NCI-H1436 (cell line): Measurements from ENCODE around the gene STIM1.
"Not testable (repeated sequence)": the region's sequence is repeated elsewhere in the genome, so short reads cannot be mapped to it uniquely, and the experiment has no call there.

ENCODE experiments used
- DNase-seq: peaks from one replicate; lab custom pipeline; 2025; lab: John Stamatoyannopoulos, UW

Gene STIM1

DNA sequence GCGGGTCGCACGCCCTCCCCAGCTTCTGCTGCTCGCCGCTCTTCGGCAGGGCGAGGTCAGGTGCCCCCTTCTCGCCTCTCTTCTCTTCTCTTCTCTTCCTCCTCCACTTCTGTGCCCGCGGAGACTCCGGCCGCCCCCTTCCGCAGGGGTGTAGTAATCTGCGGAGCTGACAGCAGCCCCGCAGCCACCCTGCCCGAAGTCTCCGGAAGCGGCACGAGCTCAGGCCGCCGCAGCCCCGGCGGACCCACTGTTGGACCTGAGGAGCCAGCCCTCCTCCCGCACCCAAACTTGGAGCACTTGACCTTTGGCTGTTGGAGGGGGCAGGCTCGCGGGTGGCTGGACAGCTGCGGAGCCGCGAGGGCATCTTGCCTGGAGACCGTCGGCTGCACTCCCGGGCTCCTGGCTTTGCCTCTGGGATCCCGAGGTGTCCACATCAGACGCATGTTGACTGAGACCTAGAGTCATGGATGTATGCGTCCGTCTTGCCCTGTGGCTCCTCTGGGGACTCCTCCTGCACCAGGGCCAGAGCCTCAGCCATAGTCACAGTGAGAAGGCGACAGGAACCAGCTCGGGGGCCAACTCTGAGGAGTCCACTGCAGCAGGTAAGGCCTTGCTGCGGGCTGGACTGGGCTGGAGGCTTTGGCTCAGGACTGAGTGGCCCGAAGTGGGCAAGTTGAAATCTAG, 486 bp downstream of the STIM1 start:
- DNase-seq = no peak

- no peak for DNase-seq
Measured at GRCh38 chr11:3856856-3857553, 1.5 kb downstream of the STIM1 start.

DNA sequence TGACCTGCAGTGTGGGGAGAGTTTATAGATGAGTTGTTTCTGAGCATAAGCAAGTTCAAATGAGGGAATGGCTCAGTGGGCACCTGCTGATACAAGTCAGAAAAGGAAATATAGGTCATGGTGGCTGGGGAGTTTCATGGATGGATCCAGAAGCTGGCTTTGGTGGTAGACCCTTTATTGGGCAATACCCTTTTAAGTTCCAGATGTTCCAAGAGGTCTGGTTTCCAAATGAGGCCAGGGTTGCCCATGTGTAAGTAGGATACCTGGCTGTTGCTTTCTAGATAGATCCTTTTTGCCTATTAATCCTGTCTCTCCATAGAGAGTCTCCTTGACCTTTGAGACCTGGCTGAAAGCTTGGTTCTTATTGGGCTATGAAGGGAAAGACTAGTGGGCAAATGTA, 2.2 kb downstream of the STIM1 start:
- DNase-seq = no peak

DNA sequence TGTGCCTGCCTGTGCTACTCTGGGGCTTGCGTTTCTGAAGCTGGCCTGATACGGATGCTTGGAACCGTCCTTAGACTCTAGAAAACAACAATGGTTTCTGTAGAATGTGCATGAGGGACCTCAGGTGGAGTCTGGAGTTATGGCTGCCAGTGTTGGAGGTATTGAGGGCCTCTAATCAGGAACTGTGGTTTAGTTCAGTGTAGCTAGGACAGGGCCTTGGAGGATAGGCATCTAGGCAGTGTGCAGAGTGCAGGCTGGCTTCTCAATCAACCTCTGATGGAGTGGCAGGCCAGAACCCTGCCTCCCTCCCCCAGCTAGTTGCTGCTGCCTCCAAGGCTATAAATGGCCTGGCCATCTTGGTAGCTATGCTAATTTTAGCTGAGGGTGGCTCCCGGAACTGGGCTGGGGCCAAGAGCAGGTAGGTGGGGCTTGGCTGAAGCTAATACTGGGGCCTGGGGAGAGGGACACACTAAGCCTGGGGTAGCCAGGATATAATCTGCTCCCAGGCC, 4.0 kb downstream of the STIM1 start:
- no peak for DNase-seq

DNA sequence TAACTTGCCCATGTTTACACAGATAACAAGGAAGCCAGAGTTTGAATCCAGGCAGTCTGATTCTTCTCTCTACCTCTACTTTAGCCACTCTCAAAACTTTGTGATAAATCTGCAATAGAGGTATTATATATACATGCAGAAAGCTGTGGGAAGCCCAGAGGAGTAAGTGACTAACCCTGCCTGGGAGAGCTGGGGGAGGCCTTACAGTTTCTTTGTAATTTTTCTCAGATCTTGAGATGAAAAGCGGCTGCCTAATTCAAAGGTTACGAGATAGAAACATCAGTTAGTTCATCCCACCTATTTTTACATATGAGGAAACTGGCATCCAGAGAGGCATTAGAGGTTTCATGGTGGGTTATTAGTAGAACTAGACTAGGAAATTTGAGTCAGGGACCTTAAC, 4.9 kb downstream of the STIM1 start:
- no peak for DNase-seq

DNA sequence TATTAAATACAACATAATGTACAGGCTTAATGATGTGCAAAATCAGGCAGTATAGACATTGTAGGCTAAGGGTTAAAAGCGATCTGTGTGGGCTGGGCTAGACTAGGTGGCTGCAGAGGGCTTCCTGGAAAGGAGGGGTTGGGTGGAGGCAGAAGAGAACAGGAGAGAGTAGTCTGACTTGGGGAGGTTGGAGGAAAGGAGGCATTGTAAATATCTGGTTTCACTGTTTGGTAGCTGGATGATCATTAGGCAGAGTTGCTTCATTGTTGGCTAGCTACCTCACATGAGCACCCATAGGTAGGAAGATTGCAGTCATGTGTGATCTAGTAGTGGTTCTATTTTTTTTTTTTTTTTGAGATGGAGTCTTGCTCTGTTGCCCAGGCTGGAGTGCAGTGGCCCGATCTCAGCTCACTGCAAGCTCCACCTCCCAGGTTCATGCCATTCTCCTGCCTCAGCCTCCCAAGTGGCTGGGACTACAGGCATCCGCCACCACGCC, 5.5 kb downstream of the STIM1 start:
- DNase-seq = not testable (repeated sequence)

- no peak for DNase-seq
Measured at GRCh38 chr11:3861683-3862082, 6.2 kb downstream of the STIM1 start.

GRCh38 chr11:3865388-3866193, 10.1 kb downstream of the STIM1 start:
- no peak for DNase-seq

DNA sequence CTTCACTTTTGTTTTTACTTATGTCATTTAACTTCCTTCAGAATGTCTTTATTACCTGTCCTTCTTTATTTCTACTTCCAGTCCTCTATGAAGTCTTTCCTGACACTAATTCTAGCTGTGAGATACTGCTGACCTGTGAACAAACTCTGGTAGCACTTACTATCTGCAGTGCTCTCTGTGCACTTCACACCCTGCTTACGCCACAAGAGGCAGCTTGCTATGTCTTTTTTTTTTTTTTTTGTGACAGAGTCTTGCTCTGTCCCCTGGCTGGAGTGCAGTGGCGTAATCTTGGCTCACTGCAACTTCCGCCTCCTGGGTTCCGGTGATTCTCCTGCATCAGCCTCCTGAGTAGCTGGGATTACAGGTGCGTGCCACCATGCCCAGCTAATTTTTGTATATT, 10.7 kb downstream of the STIM1 start:
- DNase-seq = no peak

DNA sequence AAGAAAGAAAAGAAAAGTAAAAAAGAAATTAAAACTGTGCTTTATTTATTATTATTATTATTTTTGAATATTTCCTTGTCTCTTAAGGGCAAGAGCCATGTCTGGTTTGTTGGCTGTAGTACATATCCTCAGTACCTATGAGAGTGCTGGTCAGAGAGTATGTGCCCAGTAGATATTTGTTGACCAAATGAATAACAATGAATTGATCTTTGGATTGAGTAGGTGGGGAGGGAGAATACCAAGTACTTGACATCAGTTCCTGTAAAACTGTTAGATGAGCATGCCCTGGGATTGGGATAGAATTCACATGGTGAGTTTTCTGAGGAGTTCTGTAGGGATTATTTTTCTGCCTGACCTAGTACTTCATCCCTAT, 11.4 kb downstream of the STIM1 start:
- no peak for DNase-seq

GRCh38 chr11:3867209-3868091, 12.0 kb downstream of the STIM1 start:
- no peak for DNase-seq

DNA sequence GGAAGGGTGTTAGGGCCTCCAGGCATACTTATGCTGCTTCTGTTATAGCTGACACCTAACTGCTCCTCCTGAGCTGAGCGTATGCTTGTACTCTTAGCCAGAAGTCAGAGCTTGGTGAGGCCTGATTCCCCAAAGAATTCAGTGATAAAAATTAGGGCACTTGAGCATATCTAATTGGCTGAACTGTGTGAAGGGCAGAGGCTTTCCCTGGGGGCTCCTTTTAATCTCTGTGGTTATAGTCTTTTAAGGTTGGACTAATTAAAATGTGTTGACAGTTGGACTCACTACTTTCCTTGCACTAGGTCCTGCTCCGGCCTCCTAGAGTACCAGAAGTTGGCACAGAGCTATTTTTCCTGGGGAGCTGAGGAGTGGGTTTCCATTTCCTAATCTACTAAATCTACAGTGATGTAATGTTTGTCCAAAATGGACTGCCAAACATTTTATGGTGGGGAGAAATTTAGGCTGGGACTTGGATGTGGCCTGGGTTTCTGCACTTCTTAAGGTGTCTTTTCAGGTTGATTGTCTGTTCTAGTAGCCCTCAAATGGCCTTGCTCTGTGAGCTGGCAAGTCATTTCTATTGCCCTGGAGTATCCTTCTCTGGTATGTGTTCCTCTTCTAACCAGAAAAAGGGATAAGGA, 18.4 kb downstream of the STIM1 start:
- DNase-seq = peak; percentile 19

- no peak for DNase-seq
Measured at GRCh38 chr11:3876613-3877012, 21.1 kb downstream of the STIM1 start.

DNA sequence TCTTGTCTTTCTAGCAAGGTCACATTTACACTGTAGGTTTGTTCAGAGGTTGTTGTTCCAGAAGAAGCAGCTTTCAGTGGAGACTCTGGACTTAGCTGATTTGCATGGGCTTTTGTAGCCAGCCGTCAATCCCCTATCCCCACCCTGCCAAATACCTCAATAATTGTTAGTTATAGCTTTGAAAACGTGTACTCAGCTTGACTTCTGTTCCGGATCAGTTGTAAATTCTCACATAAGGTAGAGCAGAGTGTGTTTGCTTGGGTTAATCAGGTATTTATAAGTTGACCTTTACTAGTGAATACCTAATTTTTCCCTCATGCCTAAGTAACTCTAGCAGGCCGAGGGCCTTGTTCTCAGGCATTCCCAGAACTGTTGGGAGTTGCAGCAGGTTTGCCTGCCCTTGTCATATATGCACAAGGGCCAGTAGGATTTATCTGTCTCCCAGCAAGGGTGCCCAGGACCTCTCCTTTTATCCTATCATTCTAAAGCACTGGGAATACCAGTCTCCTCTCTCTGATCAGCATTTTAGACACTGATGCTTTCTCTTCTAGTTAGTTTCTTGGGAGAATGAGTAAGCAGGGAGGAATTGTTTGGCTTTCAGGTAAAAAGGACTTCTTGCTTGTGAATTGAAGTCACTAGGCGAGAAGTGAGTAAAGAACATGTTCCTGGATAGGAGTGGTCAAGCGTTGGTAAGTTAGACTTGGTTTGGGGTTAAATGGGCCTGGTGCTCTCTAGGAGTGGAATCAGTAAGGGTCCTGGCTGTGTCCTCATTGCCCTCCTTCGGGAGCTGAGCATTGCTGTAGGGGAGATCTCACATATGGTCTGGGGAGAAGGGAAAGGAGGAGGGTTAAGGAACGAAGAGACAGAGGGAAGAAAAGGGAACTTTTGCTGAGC, 22.1 kb downstream of the STIM1 start:
- no peak for DNase-seq

DNA sequence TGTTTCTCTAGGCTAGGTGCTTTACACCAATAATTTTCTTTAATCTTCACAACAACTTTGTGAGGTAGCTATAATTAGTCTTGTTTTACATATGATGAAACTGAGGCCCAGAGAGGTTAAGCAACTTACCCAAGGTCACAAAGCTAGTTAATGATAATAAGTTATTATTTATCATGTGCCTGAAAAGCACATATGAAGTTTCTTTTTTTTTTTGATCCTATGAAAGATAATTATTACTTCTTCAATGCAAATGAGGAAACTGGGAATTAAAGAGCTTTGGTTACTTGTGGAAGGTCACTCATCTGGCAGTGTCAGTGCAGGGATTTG, 22.8 kb downstream of the STIM1 start:
- no peak for DNase-seq

GRCh38 chr11:3879216-3879966, 23.9 kb downstream of the STIM1 start:
- DNase-seq = no peak

- no peak for DNase-seq
Measured at GRCh38 chr11:3879967-3880542, 24.6 kb downstream of the STIM1 start.

- DNase-seq = no peak
Measured at GRCh38 chr11:3880724-3881123, 25.3 kb downstream of the STIM1 start.

DNA sequence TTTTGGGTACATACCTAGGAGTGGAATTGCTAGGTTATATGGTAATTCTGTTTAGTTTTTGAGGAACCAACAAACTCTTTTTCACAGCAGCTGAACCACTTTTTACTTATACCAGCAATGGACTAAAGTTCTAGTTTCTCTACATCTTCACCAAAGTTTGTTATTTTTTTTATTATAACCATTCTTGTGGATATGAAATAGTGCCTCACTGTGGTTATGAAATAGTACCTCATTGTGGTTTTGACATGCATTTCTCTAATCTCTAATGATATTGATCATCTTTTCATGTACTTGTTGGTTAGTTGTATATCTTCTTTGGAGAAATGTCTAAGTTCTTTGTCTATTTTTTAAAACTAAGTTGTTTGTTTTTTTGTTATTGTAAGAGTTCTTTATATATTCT, 27.2 kb downstream of the STIM1 start:
- DNase-seq = no peak
